CMK (cell line): Measurements from ENCODE around the gene PILRB.
"Not testable (repeated sequence)": the region's sequence is repeated elsewhere in the genome, so short reads cannot be mapped to it uniquely, and the experiment has no call there.

ENCODE experiments used
- DNase-seq: peaks from one replicate; pipeline ENCODE4 v3.0.0-alpha.2; 2010; ENCODE audit warnings: low read depth

Gene PILRB

DNA sequence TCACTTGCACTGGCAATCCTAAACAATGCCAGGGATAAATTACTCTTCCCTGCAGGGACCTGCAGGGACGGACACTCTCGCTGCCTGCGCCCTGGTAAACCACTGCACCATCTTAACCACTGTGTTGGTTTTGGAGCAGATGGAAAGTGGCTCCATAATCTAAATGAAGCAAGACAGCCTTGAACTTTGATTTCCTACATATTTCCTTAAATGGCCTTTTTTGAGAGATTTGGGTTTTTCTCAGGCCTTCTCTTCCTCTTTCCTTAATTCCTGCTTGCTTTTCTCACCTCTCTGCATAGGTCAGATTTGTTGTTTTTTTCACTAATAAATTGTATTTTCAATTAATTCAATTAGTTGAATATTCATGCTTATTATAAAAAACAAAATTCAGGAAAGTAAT is 18.1 kb downstream of the PILRB start:
- DNase-seq, result no peak

DNA sequence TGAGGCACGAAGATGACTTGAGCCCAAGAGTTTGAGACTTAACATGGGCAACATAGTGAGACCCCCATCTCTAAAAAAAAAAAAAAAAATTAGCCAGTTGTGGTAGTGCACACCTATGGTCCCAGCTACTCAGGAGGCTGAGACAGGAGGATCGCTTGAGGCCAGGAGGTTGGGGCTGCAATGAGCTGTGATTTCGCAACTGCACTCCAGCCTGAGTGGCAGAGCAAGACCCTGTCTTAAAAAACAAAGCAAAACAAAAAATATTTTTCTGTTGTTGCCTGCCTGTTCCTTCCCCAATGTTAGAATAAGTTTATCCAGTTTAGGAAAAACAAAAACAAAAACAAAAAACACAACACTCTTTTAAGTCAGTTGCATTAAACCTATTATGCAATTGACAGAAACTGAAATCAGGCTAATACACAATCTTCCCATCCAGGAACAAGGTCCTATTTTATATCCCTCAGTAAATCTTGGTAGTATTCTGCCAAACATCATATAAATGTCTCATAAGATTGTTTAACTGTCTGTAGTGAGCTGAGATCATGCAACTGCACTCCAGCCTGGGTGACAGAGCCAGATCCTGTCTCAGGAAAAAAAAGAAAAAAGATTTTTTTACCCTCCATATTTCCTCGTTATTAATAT is 20.3 kb downstream of the PILRB start:
- DNase-seq, result no peak

DNA sequence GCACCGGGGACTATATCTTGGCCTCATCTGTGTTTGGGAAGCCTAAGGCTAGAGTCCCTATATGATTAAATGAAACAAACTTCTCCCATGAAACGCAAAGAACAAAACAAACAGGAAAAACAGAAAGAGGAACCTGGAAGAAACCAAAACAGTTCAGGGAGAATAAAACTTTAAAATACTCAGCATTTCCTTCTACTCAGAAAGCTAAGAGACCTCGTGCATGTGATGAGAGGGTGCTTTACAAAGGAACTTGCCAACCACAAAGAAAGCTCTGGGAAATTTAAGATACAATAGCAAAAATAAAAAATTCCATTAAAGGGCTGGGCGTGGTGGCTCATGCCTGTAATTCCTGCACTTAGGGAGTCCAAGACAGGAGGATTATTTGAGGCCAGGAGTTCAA is 22.3 kb downstream of the PILRB start:
- no peak for DNase-seq

DNA sequence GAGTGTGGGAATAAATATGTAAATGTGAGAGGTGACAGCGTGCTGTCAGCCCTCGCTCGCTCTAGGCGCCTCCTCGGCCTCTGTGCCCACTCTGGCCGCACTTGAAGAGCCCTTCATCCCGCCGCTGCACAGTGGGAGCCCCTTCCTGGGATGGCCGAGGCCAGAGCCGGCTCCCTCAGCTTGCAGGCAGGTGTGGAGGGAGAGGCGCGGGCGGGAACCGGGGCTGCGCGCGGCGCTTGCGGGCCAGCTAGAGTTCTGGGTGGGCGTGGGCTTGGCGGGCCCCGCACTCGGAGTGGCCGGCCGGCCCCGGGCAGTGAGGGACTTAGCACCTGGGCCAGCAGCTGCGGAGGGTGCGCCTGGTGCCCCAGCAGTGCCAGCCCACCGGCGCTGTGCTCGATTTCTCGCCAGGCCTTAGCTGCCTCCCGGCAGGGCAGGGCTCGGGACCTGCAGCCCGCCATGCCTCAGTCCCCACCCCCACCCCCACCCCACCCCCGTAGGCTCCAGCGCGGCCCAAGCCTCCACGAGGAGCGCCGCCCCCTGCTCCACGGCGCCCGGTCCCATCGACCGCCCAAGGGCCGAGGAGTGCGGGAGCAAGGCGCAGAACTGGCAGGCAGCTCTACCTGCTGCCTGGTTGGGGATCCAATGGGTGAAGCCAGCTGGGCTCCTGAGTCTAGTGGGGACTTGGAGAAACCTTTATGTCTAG is 23.8 kb downstream of the PILRB start:
- DNase-seq, result not testable (repeated sequence)

DNA sequence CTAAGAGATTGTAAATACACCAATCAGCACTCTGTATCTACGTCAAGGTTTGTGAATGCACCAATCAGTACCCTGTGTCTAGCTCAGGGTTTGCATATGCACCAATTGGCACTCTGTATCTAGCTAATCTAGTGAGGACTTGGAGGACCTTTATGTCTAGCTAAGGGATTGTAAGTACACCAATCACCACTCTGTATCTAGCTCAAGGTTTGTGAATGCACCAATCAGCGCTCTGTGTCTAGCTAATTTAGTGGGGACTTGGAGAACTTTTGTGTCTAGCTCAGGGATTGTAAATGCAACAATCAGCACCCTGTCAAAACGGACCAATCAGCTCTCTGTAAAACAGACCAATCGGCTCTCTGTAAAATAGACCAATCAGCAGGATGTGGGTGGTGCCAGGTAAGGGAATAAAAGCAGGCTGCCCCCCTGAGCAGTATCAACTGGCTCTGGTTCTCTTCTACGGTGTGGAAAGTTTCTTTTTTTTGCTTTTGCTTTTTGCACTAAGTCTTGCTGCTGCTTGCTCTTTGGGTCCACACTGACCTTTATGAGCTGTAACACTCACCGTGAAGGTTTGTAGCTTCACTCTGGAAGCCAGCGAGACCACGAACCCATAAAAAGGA is 24.4 kb downstream of the PILRB start:
- DNase-seq, result not testable (repeated sequence)

DNA sequence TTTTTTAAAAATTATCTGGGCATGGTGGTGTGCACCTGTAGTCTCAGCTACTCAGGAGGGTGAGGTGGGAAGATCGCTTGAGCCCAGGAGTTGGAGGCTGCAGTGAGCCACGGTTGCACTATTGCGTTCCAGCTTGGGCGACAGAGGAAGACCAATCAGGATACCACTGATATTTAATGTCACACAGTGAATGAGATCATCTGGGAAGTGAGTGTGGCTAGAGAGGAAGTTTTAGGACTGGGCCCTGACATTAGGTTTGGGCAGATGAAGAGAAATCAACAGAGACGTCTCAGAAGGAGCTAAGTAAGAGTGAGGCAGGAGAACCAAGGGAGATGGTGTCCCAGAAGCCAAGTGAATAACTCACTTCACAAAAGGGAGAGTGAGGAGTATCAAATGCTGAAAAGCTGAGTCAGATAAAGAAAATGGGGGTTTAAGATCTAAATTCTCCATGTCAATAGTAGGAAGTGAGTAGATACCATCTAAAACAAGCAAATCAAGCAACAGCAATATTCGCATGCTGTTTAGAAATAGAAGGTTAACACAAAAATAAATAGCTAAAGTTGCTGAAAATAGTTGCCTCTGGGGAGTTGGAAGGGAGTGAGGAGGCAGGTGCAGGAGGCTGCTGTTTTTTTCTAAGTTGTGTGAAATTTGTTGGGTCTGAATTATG is 26.8 kb downstream of the PILRB start:
- DNase-seq, result no peak

DNA sequence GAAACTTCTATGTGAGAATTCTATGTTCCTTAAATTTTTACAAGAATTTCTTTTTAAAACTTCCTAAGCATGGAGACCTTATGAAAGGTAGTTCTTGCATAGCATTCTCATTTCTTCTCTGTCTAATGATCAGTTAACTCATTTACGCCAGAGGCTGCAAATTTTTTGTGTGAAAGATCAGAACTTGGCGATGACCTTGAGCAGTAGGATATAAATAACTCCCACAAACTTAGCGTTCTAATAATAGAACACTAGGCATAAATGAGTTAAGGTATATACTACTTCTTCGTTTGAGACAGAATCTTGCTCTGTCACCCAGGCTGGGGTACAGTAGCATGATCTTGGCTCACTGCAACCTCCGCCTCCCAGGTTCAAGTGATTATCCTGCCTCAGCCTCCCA is 29.0 kb downstream of the PILRB start:
- no peak for DNase-seq

DNA sequence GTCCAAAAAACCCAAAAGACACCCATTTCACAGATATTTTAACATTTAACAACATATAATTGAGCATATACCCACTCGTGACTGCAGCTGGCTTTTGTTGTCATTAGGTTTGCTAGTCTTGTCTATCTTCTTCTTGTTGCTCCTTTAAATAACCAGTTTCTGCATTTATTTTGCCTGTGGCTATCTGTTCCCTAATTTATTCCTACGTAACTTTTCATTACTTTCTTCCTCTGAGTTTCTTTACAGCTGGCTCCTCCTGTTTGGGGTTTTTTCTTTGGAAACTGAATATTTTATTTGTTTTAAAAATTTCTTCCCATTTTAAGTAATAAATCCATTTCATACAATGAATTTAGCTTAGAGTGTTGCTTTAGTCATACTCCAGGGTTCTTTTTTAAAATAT is 29.8 kb downstream of the PILRB start:
- no peak for DNase-seq

DNA sequence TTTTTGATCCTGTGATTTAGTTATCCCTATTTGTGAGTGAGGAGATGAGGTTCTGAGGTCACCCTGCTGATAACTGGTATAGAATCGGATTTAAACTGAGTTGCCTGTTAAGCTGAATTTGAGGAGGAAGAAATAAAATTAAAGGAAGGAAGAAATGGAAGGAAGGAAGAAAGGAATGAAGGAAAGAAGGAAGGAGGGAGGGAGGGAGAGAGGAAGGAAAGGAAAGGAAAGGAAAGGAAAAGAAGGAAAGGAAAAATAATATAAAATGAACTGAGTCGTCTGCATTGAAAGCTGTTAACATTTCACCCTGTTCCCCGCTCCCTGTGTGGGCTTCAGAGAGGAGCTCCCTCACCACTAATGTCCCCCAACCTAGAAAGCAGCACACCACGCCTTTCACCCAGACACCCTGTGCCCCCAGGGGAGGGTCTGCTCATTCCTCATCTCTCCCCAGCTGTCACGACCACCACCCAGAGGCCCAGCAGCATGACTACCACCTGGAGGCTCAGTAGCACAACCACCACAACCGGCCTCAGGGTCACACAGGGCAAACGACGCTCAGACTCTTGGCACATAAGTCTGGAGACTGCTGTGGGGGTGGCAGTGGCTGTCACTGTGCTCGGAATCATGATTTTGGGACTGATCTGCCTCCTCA is 31.6 kb downstream of the PILRB start:
- no peak for DNase-seq

DNA sequence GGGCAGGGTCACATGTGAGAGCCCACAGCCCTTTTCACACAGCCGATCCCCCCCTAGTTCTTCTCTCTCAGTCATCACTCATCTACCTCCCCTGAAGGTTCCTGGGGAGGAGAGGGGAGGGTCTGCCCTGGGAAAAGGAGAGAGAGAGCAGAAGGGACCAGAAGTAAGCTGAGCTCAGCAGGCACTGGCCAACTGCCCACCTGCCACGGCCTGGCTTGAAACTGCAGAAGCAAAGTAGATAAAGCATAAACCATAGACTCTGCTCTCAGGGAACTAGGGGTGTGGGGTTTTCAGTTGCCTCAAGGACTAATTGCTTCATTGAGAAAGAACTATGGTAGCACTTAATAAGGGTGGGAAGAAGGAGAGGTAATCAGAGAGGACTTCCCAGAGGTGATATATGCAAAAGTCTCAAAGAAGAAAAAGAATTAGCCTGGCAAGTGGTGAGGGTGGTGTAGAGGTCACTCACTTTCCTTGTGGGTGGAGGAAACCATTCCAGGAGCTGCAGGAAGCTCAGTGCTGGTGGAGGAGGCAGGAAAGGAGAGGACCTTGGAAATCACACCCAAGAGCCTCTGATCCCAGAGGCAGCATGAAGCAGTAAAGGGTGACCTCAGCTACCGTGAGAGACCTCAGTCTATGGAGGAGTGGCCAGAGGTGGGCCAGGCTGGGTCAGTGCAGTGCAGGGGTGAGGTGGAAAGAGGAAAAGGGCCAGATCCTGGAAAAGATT is 32.5 kb downstream of the PILRB start:
- no peak for DNase-seq

DNA sequence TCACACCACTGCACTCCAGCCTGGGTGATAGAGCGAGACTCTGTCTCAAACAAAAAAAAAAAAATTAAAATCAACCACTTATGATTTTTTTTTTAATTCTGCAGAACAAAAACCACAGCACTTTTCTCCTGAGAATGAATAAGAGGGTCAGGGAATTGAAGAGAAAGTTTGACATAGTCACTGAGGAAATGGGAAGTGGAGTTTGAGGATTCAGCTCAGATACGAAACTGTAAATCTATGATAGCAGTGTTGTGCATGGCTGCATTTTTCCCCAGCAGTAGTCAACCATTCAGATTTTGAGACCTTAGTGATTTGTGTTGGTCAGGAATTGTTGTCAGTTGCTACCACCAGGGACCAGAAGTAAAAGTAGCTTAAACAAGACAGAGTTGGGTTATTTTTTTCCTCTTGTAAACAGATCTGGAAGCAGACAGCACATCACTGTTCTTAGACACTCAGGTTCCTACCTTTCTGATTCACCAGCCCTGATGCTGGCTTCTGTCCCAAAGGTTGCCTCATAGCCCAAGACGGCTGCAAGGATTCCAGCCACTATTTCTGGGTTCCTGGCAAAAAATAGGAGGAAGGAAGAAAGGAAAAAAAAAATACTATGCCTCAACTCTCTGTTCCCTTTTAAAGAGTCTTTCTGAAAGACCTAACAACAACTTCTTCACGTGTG is 35.5 kb downstream of the PILRB start:
- no peak for DNase-seq

DNA sequence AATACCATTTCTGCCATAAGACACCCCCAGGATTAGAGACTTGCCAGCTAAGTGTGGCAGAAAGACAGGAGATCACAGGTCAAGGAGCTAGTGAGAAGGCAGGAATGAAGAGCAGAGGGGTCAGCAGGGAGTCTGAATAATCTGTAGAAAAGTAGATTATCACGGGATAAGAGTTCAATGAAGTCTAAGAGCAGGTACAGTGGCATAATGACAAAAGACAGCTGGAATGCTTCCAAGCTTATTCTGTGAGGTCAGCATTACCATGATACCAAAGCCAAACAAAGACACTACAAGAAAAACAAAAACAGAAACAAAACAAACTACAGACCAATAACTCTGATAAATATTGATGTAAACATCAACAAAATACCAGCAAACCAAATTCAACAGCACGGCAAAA is 36.2 kb downstream of the PILRB start:
- DNase-seq, result no peak

DNA sequence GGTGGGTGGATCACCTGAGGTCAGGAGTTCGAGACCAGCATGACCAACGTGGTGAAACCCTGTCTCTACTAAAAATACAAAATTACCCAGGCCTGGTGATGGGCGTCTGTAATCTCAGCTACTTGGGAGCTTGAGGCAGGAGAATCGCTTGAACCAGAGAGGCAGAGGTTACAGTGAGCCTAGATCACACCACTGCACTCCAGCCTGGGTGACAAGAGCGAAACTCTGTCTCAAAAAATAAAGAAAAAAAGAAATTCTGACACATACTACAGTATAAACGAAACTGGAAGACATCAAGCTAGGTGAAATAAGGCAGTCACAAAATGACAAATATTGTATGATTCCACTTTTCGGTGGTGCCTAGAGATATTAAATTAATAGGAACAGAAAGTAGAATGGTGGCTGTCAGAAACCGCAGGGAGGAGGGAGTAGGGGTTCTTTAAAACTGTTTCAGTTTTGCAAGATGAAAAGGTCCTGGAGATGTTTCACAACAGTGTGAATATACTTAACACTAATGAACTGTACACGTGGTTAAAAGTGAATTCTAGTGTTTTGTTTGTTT is 38.6 kb downstream of the PILRB start:
- no peak for DNase-seq

DNA sequence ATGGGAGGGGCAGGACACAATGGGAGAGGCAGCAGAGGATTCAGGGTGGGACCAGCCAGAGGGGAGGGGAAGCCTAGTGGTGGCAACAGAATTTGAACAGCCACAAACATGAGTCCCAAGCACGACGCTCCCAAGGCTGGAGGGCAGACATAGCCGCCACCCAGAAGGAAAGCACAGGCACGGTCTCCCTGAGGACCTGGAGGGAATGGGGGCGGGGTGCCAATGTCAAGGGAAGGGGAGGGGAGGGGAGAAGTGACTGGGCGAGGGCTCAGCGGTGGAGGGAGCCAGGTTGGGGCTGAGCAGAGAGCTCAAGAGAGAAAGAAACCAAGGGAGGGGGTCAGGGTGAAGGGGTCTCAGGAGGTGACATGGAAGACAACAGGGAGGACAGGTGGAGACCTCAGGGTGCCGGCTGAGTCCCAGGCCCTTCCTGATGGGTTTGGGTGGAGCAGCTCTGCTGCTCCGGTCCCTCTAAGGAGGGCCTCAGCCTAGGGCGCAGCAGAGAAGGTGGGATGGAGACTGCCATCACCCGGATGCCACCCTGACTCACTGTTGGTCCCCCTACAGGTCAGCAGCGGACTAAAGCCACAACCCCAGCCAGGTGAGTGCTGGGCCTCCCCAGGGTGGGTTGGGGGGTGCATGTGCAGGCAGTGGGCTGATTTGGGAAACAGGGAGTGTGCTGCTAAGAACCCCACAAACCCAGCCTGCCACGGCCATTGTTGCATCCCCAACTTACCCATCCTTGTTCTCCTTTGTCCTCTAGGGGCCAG is 39.6 kb downstream of the PILRB start:
- no peak for DNase-seq

DNA sequence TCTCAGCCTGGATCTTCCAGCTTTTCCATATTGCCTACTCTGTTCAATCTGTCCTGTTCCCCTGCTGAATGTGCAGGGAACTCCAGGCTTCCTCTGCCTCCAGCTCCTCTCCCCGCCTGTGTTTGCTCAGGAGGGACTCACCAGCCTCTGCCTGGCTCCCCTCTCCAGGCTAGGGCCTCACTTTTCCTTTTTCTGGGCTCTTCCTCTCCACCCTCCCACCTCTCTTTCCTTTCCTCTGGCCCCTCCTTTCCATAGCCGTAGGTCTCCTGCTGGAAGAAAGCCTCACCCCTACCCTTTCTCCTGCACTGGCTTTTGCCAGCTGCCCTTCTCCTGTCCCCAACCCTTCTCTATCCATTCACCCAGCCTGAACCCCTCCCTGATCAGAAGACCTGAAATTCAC is 40.3 kb downstream of the PILRB start:
- DNase-seq, result no peak

DNA sequence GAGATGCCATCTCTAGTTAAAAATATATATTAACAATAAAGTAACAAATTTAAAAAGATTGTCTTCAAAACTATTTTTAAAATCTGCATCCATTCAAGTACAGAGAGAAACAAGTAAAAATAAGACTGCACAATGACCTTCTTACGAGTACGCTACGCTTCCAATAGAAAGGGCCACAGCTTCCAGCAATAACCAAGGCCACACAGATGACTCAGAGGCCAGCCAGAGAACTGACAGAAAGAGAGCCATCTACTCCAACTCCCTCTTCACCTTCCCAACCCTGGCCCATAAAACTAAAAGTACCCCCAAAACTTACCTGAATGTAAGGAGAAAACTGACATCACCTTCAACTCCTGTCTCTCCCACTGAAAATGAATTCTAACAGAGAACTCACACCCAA is 42.1 kb downstream of the PILRB start:
- DNase-seq, result no peak

DNA sequence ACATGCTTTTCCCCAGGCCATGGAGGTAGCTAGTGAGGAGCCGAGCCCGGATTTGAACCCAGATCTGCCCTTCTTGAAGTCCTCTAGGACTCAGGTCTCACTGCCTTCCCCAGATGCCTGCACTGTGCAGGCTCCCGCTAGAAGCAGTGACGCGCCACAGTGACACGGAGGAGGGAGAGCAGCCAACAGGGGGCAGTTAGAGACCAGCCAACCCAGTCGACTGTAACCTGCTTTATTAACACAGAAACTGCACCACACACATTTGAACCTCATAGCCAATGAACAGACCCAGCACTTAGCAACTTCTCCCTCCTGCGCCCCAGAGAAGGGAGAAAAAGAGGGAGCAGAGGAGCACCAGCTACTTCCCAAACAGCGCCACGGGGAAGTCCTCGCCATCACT is 42.7 kb downstream of the PILRB start:
- no peak for DNase-seq

DNA sequence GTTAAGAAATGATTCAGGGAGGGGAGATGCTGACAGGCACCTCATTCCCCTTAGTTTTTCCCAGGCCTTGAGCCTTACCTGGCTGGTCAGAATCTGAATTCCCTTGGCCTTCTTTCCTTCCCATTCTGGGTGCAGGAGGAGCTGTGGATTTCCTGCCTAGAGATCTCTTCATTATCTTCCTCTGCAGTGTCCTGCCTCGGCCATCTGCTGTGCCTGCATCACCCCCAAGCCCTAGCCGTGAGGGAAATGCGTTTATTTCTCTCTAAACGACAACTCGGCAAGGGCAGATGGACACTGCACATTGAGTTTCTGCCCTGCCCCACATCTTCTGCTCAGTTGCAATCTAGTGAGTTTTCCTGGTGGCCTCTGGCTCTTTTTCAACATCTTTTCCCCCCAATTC is 43.9 kb downstream of the PILRB start:
- DNase-seq, result no peak

DNA sequence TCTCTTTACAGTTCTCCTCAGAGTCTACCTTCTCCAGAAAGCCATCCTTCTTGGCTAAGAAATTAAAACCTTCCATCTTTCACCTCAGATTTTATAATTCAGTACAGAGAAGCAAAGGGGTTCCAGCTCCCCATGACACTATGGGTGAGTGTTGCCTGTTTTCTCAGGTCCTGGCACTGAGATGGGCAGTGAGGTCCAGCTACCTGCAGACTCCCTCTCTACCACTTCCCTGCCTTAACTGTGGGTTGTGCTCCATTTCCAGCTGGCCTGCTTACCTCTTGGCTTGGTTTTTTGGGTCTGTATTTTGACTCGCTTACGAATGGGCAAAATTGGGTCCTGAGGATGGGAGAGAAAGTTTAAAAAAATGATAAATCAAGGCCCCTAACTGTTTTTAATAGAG is 44.3 kb downstream of the PILRB start:
- DNase-seq, result no peak

DNA sequence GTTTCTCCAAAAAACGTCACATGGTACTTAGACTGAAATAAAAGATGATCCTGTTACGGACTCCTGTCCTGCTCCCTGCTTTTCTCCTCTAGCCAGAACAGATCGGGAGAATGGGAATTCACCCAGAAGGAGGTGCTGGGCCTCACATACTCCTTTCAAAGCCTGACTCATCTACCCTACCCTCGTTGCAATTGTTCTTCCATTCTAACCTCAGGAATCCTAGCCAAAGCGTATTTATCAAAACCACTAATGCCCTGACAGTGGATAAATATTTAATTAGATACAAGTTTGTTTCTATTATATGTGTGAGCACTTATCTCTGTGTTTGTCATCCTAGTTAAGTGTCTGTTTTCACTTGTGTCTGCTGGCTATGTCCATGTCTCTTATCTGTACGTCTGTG is 48.9 kb downstream of the PILRB start:
- DNase-seq, result no peak
